Chondrocyte (in vitro differentiated cells): ENCODE results near the gene CEP89. TPM values are rescaled to one million over a fixed set of nuclear protein-coding genes. Genes with fewer than 3 reads are reported as not detected.

ENCODE experiments used
- DNase-seq: peaks from one replicate; pipeline ENCODE4 v3.0.0; 2021; ENCODE audit warnings: mixed read lengths, low spot score
- H3K27ac Mint-ChIP-seq: one replicate; pipeline ENCODE4 v1.8.0; 2021; ENCODE audit warnings: mild to moderate bottlenecking, moderate library complexity, mixed read lengths; ENCODE audit not compliant: unreplicated experiment
- H3K27me3 Mint-ChIP-seq: 2 replicates; pipeline ENCODE4 v1.8.0; 2021; ENCODE audit warnings: low read depth, mixed read lengths
- H3K36me3 Mint-ChIP-seq: 2 replicates; pipeline ENCODE4 v1.8.0; 2021; ENCODE audit warnings: low read depth, mixed read lengths
- H3K4me1 Mint-ChIP-seq: 2 replicates; pipeline ENCODE4 v1.8.0; 2021; ENCODE audit warnings: low read depth, mild to moderate bottlenecking, mixed read lengths
- H3K4me3 Mint-ChIP-seq: one replicate; pipeline ENCODE4 v1.8.0; 2021; ENCODE audit warnings: mild to moderate bottlenecking, moderate library complexity, mixed read lengths; ENCODE audit not compliant: unreplicated experiment
- H3K9me3 Mint-ChIP-seq: 2 replicates; pipeline ENCODE4 v1.8.0; 2021; ENCODE audit warnings: low read depth, mixed read lengths
- CTCF ChIP-seq: fragments of 200-600 bp; sonication (generic); IDR thresholded peaks from 2 replicates; pipeline ENCODE4 v1.5.0; 2021; ENCODE audit warnings: antibody characterized with exemption, mild to moderate bottlenecking, moderate library complexity
- total RNA-seq: library from RNA; stranded (reverse); gene quantifications from 3 replicates; pipeline ENCODE4 v1.2.1, GENCODE V29; 2021

CEP89 gene
- total RNA-seq, 1 donor from 2014 or later = 29.8 TPM

DNA sequence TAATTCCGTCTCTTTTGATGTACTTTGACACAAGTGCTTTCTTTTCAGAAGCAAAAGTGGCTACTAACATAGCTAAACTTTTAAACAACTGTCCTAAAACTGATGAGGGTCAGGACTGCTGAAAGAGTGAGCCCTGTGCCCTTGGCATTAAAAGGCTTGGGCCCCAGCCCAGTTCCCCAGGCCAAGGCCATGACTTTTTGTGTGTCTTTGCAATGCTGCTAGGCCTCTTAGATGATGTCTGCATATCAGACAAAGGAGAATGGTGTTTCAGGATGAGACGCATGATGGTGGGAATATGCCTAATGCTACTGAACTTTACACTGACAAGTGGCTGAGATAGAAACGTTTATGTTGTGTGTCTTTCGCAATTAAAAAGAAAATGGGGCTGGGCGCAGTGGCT lies 140.1 kb downstream of the CEP89 start:
- H3K9me3 Mint-ChIP-seq = no peaks in the 10 kb centered on the region
- no peak overlapping the region for H3K4me3 Mint-ChIP-seq
- H3K27ac Mint-ChIP-seq = no peak overlapping the region

GRCh38 chr19:32830231-32831014 lies 141.3 kb downstream of the CEP89 start:
- Mint-ChIP-seq H3K4me3 (no peak overlapping the region), H3K9me3 (no peaks in the 10 kb centered on the region), H3K36me3 (peaks cover 6% of the 10 kb centered on the region), H3K27me3 (no peaks in the 10 kb centered on the region), H3K27ac (peak overlapping the region; percentile 80), H3K4me1 (no peaks in the 10 kb centered on the region)
- no peak for DNase-seq
- TF ChIP-seq CTCF = no peak

More for the DNA sequence above, 140.1 kb downstream of the CEP89 start:
- no peak for DNase-seq
- H3K4me1 Mint-ChIP-seq = no peaks in the 10 kb centered on the region
- no peak for TF ChIP-seq CTCF
- no peaks in the 10 kb centered on the region for H3K27me3 Mint-ChIP-seq
- peaks cover 6% of the 10 kb centered on the region for H3K36me3 Mint-ChIP-seq

GRCh38 chr19:32829345-32829896 lies 142.3 kb downstream of the CEP89 start:
- H3K27me3 Mint-ChIP-seq = peaks cover 8% of the 10 kb centered on the region
- peaks cover 6% of the 10 kb centered on the region for H3K36me3 Mint-ChIP-seq
- no peak overlapping the region for H3K4me3 Mint-ChIP-seq
- H3K9me3 Mint-ChIP-seq = no peaks in the 10 kb centered on the region
- no peak for DNase-seq
- H3K27ac Mint-ChIP-seq = no peak overlapping the region
- no peaks in the 10 kb centered on the region for H3K4me1 Mint-ChIP-seq
- TF ChIP-seq CTCF = no peak

DNA sequence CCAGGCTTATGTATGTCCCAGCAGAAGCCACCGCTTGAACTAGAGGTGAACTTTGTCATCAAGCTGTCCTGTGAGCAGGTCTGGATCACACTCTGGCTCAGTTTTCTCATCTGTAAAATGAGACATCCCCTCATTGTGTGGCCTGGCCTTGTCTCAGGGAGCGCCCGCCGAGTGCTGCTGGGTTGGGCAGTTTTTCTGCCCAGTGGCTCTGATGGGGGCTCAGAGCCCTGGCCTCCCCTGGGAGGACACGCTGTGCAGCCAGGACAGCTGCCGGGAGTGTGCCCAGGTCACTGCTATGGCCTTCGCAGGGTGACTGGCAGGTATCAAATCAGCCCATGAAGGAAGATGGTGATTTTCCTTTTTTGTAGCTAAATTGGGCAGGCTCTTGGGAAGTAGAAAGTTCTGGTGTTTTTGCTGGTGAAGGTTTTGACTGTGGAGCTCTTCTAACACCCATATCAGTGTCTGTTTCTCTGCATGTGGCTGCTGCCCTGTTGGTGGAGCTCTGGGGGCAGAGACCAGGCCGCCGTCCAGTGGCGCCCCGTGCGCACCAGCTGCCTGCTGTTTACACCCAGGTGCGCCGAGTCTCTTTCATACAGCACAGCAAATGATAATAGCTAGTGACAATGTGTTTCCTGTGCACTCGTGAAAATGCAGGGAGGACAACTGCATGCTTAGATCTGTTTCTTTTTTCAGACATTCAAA lies 143.0 kb downstream of the CEP89 start:
- no peaks in the 10 kb centered on the region for H3K9me3 Mint-ChIP-seq
- H3K27ac Mint-ChIP-seq = no peak overlapping the region
- H3K4me1 Mint-ChIP-seq = no peaks in the 10 kb centered on the region
- peaks cover 13% of the 10 kb centered on the region for H3K27me3 Mint-ChIP-seq
- DNase-seq = peak; percentile 62
- H3K4me3 Mint-ChIP-seq = no peak overlapping the region
- no peak for TF ChIP-seq CTCF
- H3K36me3 Mint-ChIP-seq = peaks cover 6% of the 10 kb centered on the region

DNA sequence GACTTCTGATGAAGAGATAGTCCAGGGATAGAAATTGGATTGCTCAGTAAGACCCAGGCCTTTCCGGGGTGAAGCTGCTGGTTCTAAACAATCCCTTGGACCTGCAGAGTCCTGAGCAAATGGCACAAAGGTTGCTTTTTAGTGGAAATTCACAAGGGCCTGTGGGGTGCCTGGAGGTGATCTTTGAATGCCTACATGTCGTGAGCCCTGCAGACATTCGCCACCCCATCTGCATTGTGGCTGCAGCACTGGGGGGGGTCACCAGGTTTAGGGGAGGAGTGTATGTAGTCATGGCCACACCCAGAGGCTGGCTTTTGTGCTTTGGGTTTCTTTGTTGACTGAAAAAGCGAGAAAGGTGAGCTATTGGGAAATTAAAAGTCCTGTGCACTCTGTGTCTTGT lies 143.6 kb downstream of the CEP89 start:
- no peak for TF ChIP-seq CTCF
- Mint-ChIP-seq H3K4me3 (no peak overlapping the region), H3K27ac (no peak overlapping the region), H3K9me3 (no peaks in the 10 kb centered on the region), H3K36me3 (peaks cover 6% of the 10 kb centered on the region), H3K27me3 (peaks cover 13% of the 10 kb centered on the region), H3K4me1 (no peaks in the 10 kb centered on the region)
- DNase-seq = no peak
